ENCODE data around the gene PMF1. TPM values are rescaled to one million over a fixed set of nuclear protein-coding genes. Genes with fewer than 3 reads are reported as not detected.

The PMF1 gene
- total RNA-seq, 1 donor from 2014 or later, result 64.8 TPM

- no peak for DNase-seq
- no peak for ATAC-seq (ENCODE audit: poor library complexity)
- intact Hi-C loops (cut with DNase I), result no loop called here
Measured at GRCh38 chr1:156248323-156248683, 35.5 kb downstream of the PMF1 start.

DNA sequence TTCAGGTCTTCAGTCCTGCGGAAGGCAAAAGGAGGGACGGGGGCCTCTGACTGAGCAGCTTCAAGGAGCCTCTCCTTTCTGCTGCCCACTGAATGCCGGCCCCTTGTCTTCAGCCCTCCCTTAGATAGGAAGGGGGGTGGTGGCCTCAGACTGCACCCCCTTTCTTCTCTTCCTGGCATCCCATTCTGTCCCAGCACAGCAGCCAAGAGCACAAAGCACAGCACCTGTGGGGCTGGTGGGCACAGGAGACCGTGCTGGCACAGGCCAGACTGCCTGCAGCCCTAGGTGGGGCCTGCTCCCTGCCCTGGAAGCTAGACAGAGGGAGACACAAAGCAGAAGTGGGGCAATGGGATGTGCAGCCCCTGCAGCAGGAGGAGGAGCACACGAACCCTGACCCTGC, 36.8 kb downstream of the PMF1 start:
- DNase-seq (no peak), ATAC-seq (ENCODE audit: poor library complexity) (no peak)
- intact Hi-C loops (cut with DNase I), result no loop called here

- ATAC-seq (ENCODE audit: poor library complexity), result no peak
- no peak for DNase-seq
- intact Hi-C loops (cut with DNase I), result no loop called here
Measured at GRCh38 chr1:156251527-156251926, 38.7 kb downstream of the PMF1 start.

DNA sequence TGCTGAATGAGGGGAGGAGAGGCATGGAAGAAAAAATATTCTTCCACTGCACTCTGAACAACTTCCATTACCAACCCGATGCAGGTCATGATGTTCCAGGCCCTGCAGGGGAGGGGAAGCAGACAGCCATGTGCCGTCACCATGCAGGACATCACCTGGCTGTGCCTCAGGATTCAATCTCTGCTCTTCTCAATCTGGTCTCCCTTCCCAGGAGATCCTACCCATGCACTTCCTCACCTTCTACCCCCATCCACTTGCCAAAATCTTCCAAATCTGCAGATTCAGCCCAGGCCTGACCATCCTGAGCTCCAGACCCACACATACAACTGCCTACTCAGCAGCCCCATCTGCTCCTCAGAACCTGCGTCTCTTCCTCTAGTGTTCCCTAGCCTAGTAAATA, 40.8 kb downstream of the PMF1 start:
- ATAC-seq (ENCODE audit: poor library complexity) (no peak), DNase-seq (no peak)
- intact Hi-C loops (cut with DNase I), result no loop called here

GRCh38 chr1:156257711-156258110, 44.9 kb downstream of the PMF1 start:
- intact Hi-C loops (cut with DNase I), result no loop called here
- ATAC-seq (ENCODE audit: poor library complexity) (no peak), DNase-seq (no peak)

GRCh38 chr1:156258859-156259258, 46.1 kb downstream of the PMF1 start:
- intact Hi-C loops (cut with DNase I), result no loop called here
- no peak for ATAC-seq (ENCODE audit: poor library complexity)

DNA sequence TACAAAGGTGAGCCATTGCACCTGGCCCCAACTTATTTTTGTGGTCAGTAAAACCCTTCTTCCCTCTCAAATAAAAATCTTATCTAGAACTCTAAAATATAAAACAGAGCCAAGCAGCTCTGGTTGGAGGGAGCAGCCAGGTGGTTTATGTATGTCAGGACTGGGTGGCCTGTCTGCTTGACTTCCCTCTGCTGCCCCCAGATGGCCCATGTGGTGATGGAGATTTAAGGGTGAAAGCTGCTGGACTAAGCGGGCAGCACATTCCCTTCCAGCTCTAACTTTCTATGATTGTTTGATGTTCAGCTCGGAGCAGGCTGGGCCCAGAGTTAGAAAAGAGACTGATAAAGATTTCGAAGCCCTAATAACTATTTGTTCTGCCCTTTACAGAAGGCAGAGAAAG, 47.0 kb downstream of the PMF1 start:
- intact Hi-C loops (cut with DNase I), result no loop called here

More at GRCh38 chr1:156258859-156259258, 46.1 kb downstream of the PMF1 start:
- DNase-seq, result no peak

DNA sequence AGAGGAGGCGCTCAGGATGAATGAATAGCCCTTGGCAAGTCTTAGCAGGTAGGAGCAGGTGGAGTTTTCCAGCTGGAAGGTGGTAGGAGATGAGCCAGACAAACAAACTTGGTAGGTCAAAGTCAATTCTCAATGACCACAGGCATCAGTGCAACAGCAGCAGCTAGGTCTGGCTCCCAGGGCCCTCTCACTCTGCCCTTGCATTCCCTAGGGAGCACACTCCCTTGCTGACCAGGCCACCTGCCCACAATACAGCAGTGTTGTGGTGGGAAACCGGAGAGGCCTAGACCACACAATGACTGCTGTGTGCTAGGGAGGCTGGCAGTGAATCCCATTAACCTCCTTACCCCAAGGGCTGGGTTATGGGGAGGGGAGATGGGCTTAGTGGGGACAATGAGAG, 48.1 kb downstream of the PMF1 start:
- ATAC-seq (ENCODE audit: poor library complexity), result no peak
- DNase-seq, result no peak
- intact Hi-C loops (cut with DNase I), result no loop called here

More for the DNA sequence above, 47.0 kb downstream of the PMF1 start:
- DNase-seq (no peak), ATAC-seq (ENCODE audit: poor library complexity) (no peak)

DNA sequence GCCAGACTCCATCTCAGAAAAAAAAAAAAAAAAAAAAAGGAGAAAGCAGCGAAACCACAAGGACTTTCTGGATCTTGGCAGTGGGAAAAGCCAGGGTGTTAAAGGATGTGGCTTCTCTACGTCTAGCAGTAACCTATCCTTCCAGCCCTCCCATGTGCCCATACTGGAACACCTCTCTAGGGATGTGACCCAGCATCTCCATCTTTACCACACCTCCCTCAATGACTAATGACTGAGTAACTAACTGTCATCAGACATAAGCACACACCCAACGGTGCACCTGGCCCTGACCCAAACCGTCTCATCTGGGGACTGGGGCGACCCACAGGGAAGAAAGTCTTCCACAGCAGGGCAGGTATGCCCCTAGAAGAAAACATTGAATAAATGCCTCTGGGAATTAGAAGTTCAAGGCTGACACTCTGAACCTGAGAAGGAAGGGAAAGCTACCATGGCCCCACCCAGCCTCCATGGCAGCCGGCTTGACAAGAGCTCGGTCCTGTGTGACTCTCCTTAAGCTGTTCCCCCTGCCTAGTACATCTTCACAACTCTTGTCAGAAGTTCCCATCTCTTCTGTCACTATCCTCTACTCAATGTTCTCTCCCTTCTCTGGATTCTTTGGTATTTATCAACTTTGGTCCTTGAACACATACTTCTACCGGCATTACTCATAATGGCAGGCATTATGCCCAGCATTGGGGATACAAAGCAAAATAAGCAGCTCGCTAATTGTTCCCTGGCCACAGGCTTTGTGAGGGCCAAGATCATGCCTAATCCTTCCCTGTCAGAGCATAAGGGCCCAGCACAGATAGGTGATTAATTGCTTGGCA, 49.9 kb downstream of the PMF1 start:
- intact Hi-C loops (cut with DNase I), result no loop called here
- DNase-seq (no peak), ATAC-seq (ENCODE audit: poor library complexity) (peak; percentile 34)

GRCh38 chr1:156263288-156263655, 50.5 kb downstream of the PMF1 start:
- intact Hi-C loops (cut with DNase I), result no loop called here
- peak; percentile 14 for DNase-seq
- ATAC-seq (ENCODE audit: poor library complexity), result no peak

GRCh38 chr1:156266051-156266450, 53.2 kb downstream of the PMF1 start:
- DNase-seq (no peak), ATAC-seq (ENCODE audit: poor library complexity) (no peak)
- intact Hi-C loops (cut with DNase I), result no loop called here

GRCh38 chr1:156268336-156268735, 55.5 kb downstream of the PMF1 start:
- DNase-seq (no peak), ATAC-seq (ENCODE audit: poor library complexity) (no peak)
- intact Hi-C loops (cut with DNase I), result no loop called here

DNA sequence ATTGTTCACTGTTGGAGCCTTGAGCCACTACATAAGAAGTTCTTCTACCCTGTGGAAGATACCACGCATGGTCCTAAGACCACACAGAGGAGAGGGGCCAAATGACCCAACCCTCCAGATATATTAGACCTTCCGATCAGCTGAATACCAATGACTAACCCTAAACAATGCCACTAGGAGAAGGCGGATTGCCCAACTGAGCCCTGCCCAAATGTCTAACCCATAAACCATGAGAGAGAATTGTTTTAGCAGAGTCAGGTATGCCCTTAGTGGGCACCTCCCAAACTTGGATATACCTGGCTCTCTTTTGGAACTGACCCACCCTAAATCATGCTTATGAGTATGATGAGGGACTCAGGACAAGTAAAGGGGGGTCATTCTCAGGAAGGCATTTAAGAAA, 57.5 kb downstream of the PMF1 start:
- DNase-seq, result no peak
- no peak for ATAC-seq (ENCODE audit: poor library complexity)
- intact Hi-C loops (cut with DNase I), result no loop called here

DNA sequence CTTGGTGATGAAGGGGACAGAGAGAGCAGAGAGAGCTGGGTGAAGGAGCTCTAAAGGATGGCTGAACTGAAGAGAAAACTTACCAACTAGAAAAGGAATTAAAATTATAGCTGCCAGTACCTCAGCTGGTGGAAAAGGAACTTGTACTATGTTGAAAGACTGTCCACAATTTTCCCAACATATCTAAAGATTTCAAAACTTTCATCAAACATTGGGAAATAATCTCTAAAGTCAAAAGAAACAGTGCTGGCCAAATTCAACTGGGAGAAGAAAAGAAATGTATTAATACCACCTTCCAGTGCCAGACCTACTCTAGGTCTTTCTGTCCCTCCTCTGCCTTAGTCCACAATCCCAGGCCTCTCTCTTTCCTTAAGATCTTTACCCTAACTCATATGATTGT, 63.7 kb downstream of the PMF1 start:
- no peak for ATAC-seq (ENCODE audit: poor library complexity)
- no peak for DNase-seq
- intact Hi-C loops (cut with DNase I), result no loop called here

DNA sequence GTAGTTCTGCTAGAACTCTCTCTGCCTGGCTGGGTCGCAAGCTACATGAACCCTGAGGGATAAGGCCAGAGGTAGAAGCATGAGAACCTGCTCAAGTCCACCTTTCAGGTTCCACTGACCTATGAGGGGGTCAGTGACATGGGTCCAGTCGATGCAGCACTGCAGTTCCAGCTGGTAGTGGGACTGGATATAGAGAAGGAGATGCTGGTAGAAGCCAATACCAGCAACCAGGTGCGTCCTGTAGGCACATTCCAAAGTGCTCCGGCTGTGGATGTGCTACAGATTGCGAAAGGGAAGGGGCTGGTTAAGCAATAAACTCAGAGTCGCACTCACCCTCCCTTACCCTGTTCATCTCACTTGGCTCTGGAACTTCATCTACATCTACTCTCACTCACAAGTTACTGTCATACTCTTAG, 64.2 kb downstream of the PMF1 start:
- peak; percentile 23 for DNase-seq
- no peak for ATAC-seq (ENCODE audit: poor library complexity)
- intact Hi-C loops (cut with DNase I), result no loop called here

- no peak for ATAC-seq (ENCODE audit: poor library complexity)
- intact Hi-C loops (cut with DNase I), result no loop called here
- DNase-seq, result no peak
Measured at GRCh38 chr1:156279837-156280236, 67.0 kb downstream of the PMF1 start.

DNA sequence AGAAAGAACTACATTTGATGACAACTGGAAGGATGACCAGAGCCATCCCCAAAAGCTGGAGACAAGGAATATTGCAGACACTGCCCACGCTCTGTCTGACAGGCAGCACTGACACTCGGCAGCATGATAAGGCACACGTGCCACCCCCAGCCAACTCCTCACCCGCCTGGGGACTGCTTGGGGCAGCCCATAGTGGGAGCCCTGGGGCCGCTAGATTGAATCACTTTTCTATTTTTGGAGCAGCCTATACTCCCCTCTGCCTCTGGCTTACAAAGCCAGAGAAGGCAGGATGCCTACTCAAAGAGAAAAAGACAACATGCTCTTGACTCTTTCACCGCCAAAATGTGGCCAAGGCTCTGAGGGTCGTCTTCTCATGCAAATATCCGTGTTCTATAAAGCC, 68.5 kb downstream of the PMF1 start:
- intact Hi-C loops (cut with DNase I), result no loop called here
- ATAC-seq (ENCODE audit: poor library complexity) (peak; percentile 76), DNase-seq (peak; percentile 78)

GRCh38 chr1:156281693-156282478, 69.1 kb downstream of the PMF1 start:
- intact Hi-C loops (cut with DNase I), result no loop called here
- DNase-seq, result no peak
- ATAC-seq (ENCODE audit: poor library complexity), result peak; percentile 6

DNA sequence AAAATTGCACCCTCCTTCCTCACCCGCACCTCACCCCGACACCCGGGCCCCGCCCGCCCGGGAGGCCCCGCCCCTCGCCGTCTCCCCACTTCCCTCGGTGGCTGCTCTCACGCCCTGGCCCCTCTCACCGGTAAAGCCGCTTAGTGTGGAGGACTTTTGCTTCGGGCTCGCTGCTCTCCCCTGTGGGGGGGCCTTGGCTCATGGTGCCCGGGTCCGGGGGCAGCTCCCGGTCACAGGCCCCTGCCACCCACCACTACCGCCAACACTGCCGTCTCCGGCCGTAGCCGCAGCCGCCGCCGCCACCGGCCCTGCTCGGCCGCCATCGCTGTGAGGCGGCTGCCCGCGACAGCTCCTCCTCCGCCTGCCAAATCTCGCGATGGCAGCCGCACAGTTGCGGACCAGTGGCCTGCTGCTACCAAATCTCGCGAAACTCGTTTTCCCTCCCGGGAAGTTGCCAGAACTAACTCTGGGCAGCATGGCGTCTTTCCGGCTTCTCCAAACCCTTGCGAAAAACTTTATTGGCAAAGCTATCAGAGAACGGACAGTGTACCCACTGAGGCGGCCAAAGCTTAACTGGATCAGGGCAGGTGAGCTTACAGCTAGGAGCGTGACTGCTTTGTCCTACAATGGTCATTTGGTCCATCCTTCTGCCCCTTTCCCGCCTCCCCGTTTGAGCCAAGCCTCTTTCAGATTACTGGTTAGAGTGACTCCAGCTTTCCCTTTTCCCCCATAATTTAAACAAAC, 69.8 kb downstream of the PMF1 start, which contains the start of gene SMG5:
Gene SMG5 (minus strand): TSS at position 347 of the 744 bp plus-strand sequence. CDS start 145 bp downstream, at position 202.
- intact Hi-C loops (cut with DNase I), result no loop called here
- ATAC-seq (ENCODE audit: poor library complexity), result peak; percentile 96
- DNase-seq, result peak; percentile 97
